Endothelial cell of umbilical vein (primary cell): ENCODE measurements around the gene IFIT3. TPM values are rescaled to one million over a fixed set of nuclear protein-coding genes. Genes with fewer than 3 reads are reported as not detected.
A peak's percentile ranks its signal among the peaks of the same experiment; 100 is the strongest.
"Not testable (repeated sequence)": the region's sequence is repeated elsewhere in the genome, so short reads cannot be mapped to it uniquely, and the experiment has no call there.

Experiments used
- BruUV-seq: library from RNA; stranded (reverse); fragments of 400-500 nt; replicated peaks from 2 replicates; lab custom pipeline; 2021; lab: Mats Ljungman, UMichigan
- CTCF ChIA-PET: fragments of 300-600, 350-600 bp; sonication (Branson Sonifier 250); formaldehyde crosslinking; loops from one replicate; lab custom pipeline; 2021; ENCODE audit warnings: antibody characterized with exemption, inconsistent platforms; lab: Charles Lee
- POLR2A ChIA-PET: fragments of 300-600, 350-600 bp; sonication (Branson Sonifier 250); formaldehyde crosslinking; loops from one replicate; lab custom pipeline; 2021; ENCODE audit warnings: antibody characterized with exemption, inconsistent platforms; lab: Charles Lee
- DNase-seq: peaks from one replicate; pipeline ENCODE4 v3.0.0-alpha.2; 2011; ENCODE audit warnings: low read depth, low spot score
- FAIRE-seq: peaks from 2 replicates; lab custom pipeline; 2011; peaks lifted over from hg19 to GRCh38; lab: Jason Lieb, UNC
- H2AFZ ChIP-seq: 2 replicates; pipeline ENCODE4 v1.6.0; 2012; ENCODE audit warnings: low read depth, low read length, control low read depth, inconsistent platforms
- H3K27ac ChIP-seq: 2 replicates; pipeline ENCODE4 v1.5.1; 2011; ENCODE audit warnings: low read depth, mild to moderate bottlenecking, control low read depth, low read length, moderate library complexity; ENCODE audit not compliant: insufficient read depth
- H3K27me3 ChIP-seq, 2 experiments: 2 replicates each; pipeline versions ENCODE4 v1.6.0 to v1.6.1; 2011; ENCODE audit warnings: low read length in 2 of 2, mixed read lengths in 1 of 2; ENCODE audit not compliant: control insufficient read depth in 2 of 2, insufficient read depth in 2 of 2
- H3K36me3 ChIP-seq, 2 experiments: 2 replicates in 1 of 2; 3 replicates in 1 of 2; pipeline ENCODE4 v1.5.1; 2011; ENCODE audit warnings: low read length in 2 of 2, mild to moderate bottlenecking in 1 of 2, moderate library complexity in 1 of 2; ENCODE audit not compliant: control insufficient read depth in 2 of 2, insufficient read depth in 2 of 2; ENCODE audit errors: extremely low read depth in 1 of 2
- H3K4me1 ChIP-seq: 3 replicates; pipeline ENCODE4 v1.5.1; 2011; ENCODE audit warnings: mild to moderate bottlenecking, low read length; ENCODE audit not compliant: control insufficient read depth, insufficient read depth; ENCODE audit errors: extremely low read depth
- H3K4me2 ChIP-seq: 2 replicates; pipeline ENCODE4 v1.6.1; 2011; ENCODE audit warnings: low read length, control low read depth, mixed read lengths; ENCODE audit not compliant: insufficient read depth
- H3K4me3 ChIP-seq, 3 experiments: fragments of 200-600 bp in 1 of 3; sonication (generic), shearing (Covaris generic) in 1 of 3; replicated peaks in 1 of 3; 2 replicates each; pipeline ENCODE4 v1.5.1; 2011 to 2016; ENCODE audit warnings: control low read depth in 3 of 3, low read length in 3 of 3, mild to moderate bottlenecking in 2 of 3, inconsistent platforms in 1 of 3, low read depth in 1 of 3, moderate library complexity in 1 of 3; ENCODE audit not compliant: insufficient read depth in 1 of 3
- H3K79me2 ChIP-seq: 2 replicates; pipeline ENCODE4 v1.6.0; 2012; ENCODE audit warnings: low read length, inconsistent platforms; ENCODE audit not compliant: control insufficient read depth, insufficient read depth
- H3K9ac ChIP-seq: replicated peaks from 2 replicates; pipeline ENCODE3; 2011; ENCODE audit warnings: low read length, control low read depth; ENCODE audit not compliant: insufficient read depth; ENCODE audit errors: extremely low read depth
- H3K9me1 ChIP-seq: replicated peaks from 3 replicates; pipeline ENCODE4 v1.6.0; 2011; ENCODE audit warnings: mild to moderate bottlenecking, low read length; ENCODE audit not compliant: control insufficient read depth, insufficient read depth; ENCODE audit errors: extremely low read depth
- H3K9me3 ChIP-seq: replicated peaks from 2 replicates; pipeline ENCODE4 v1.5.1; 2012; ENCODE audit warnings: low read length, inconsistent platforms; ENCODE audit not compliant: control insufficient read depth, insufficient read depth
- H4K20me1 ChIP-seq: replicated peaks from 2 replicates; pipeline ENCODE3; 2011; ENCODE audit warnings: mild to moderate bottlenecking, low read length; ENCODE audit not compliant: control insufficient read depth, insufficient read depth; ENCODE audit errors: extremely low read depth
- dilution Hi-C: fragments of 300-500 bp; cut with MboI; formaldehyde crosslinking; loops from one replicate; pipeline ENCODE4 v1.15.0; 2019; ENCODE audit warnings: low sequenced_read_pairs; ENCODE audit not compliant: extremely low pct_ligation_motif_present
- intact Hi-C: fragments of 100-400 bp; cut with micrococcal nuclease; formaldehyde crosslinking; loops from one replicate; pipeline ENCODE4 v1.10.0; 2022
- polyA plus RNA-seq, 4 experiments: library from polyadenylated mRNA; depleted of rRNA in 3 of 4; stranded (reverse) in 3 of 4; unstranded in 1 of 4; fragments of >200 nt; gene quantifications; 2 replicates each; pipeline versions ENCODE4 v1.2.1 to v1.2.3, GENCODE V29; 2011 to 2012; ENCODE audit warnings: missing spikeins in 1 of 4
- total RNA-seq: library from RNA; stranded (reverse); gene quantifications from 2 replicates; pipeline ENCODE4 v1.2.3, GENCODE V29; 2021
- TF ChIP-seq, protein P1 (sequence below): IDR thresholded peaks from 2 replicates; pipeline ENCODE4 v1.6.1; 2011; ENCODE audit not compliant: insufficient read depth, insufficient read length

The IFIT3 gene
- total and polyA plus RNA-seq, 2 donors (not counting 3 experiments of a cell fraction or from before 2014, with no cell fraction given), result 1.2 to 3.1 TPM

DNA sequence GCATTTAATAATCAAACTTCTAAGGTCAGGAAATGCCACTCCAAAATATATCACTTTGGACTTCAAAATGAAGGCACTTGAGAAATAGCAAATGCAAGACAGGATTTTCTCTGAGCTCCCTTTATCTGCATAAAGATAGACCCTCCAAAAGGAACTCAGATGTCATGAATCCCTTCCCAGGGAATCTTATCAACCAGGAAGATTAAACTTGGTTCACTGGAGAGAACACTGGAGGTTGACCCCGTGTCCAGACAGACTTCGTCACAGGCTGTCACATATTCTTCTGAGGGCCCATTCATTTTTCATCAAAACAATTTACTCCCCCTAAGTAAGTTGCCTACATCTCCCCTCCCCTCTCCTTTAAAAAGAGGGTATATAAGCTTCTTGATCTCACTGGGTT lies 21.2 kb downstream of the IFIT3 start:
- dilution Hi-C loops (no loop called here), intact Hi-C loops (loop anchor here (5.0 kb wide), 1 partner anchor 72 kb away; no protein-coding TSS in a partner anchor)
- Histone ChIP-seq H3K9me1 (no peaks in the 10 kb centered on the region), H3K36me3 (no peaks in the 10 kb centered on the region), H3K4me3 (no peak overlapping the region), H4K20me1 (no peaks in the 10 kb centered on the region), H3K9me3 (no peaks in the 10 kb centered on the region), H3K79me2 (no peaks in the 10 kb centered on the region), H3K4me2 (no peak overlapping the region), H3K27ac (no peak overlapping the region), H3K4me1 (peaks cover 13% of the 10 kb centered on the region), H3K9ac (no peak overlapping the region), H2AFZ (no peak overlapping the region), H3K27me3 (peaks cover 0 to 5% of the 10 kb centered on the region in 2 experiments)
- DNase-seq, result no peak
- no peak for FAIRE-seq
- TF ChIP-seq, protein P1, sequence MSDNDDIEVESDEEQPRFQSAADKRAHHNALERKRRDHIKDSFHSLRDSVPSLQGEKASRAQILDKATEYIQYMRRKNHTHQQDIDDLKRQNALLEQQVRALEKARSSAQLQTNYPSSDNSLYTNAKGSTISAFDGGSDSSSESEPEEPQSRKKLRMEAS, result no peak
- no TSS peak for BruUV-seq
- ChIA-PET CTCF (interaction anchor here (2.3 kb wide), 1 partner anchor 20 kb away, joined by 6 read pairs; no protein-coding TSS in a partner anchor), POLR2A (no interaction called here)

DNA sequence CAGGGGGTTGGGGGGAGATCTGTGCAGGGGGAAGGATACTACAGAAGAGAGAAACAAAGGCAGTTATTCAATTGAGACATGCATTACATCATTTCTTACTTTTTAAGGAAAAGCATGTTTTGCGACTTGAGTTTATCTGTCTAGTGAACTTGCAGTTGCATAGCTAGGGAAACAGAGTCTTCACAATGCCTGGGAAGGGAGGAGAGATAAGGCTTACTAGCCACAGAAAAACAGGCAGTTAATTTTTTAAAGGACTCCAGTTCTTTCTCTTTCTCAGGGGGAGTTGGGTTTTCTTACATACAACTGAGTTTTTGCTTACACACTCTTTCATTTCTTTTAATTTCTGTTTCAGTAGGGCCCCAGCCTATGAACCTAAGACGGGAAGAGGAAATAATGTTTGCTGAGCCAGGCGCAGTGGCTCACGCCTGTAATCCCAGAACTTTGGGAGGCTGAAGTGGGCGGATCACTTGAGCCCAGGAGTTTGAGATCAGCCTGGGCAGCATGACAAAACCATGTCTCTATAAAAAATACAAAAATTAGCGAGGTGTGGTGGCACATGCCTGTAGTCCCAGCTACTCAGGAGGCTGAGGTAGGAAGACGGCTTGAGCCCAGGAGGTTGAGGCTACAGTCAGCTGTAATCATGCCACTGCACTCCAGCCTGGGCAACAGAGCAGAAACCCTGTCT lies 23.0 kb downstream of the IFIT3 start:
- H3K27me3 ChIP-seq, intact Hi-C loops, DNase-seq, H3K27ac ChIP-seq, H3K79me2 ChIP-seq, H4K20me1 ChIP-seq, H3K9me3 ChIP-seq, H3K9ac ChIP-seq, dilution Hi-C loops, H3K4me3 ChIP-seq, BruUV-seq, H3K36me3 ChIP-seq, H3K9me1 ChIP-seq, POLR2A ChIA-PET, H3K4me2 ChIP-seq: not testable (repeated sequence)
- Histone ChIP-seq H3K4me1 (peaks cover 13% of the 10 kb centered on the region), H2AFZ (peak overlapping the region; percentile 26)
- CTCF ChIA-PET, result interaction anchor here (2.0 to 2.3 kb wide), 2 partner anchors 19 kb away, joined by 6 to 10 read pairs; no protein-coding TSS in a partner anchor
- FAIRE-seq, result peak; percentile 40
